Pons (tissue), 1 donor: Measurements from ENCODE around the gene HOXC10.

Experiments
- DNase-seq: peaks from one replicate; pipeline ENCODE4 v3.0.0-alpha.2; 2016; ENCODE audit warnings: low spot score

The HOXC10 gene

GRCh38 chr12:53965281-53966084, 19.5 kb upstream of the HOXC10 start:
- DNase-seq: no peak

GRCh38 chr12:53966085-53966384, 18.9 kb upstream of the HOXC10 start:
- DNase-seq: no peak

GRCh38 chr12:53966385-53967133, 18.4 kb upstream of the HOXC10 start:
- no peak for DNase-seq

GRCh38 chr12:53967421-53967925, 17.5 kb upstream of the HOXC10 start:
- no peak for DNase-seq

- no peak for DNase-seq
These were observed 16.5 kb upstream of the HOXC10 start for GRCh38 chr12:53968214-53969127.

- no peak for DNase-seq
These were observed 15.2 kb upstream of the HOXC10 start for GRCh38 chr12:53969588-53970259.

- no peak for DNase-seq
These were observed 14.5 kb upstream of the HOXC10 start for GRCh38 chr12:53970451-53970850.

GRCh38 chr12:53971129-53971528, 13.8 kb upstream of the HOXC10 start:
- DNase-seq: no peak

GRCh38 chr12:53971686-53972085, 13.3 kb upstream of the HOXC10 start:
- no peak for DNase-seq

GRCh38 chr12:53972152-53972702, 12.7 kb upstream of the HOXC10 start:
- DNase-seq: no peak

- no peak for DNase-seq
These were observed 12.2 kb upstream of the HOXC10 start, which contains the start of gene HOXC11 for GRCh38 chr12:53972722-53973235. Gene HOXC11, plus strand, starts transcription at chr12:53973126. Its CDS starts 116 bp downstream, at chr12:53973242.

GRCh38 chr12:53973236-53974042, 11.5 kb upstream of the HOXC10 start:
- no peak for DNase-seq

- DNase-seq: no peak
These were observed 10.6 kb upstream of the HOXC10 start, which contains the start of gene HOTAIR for GRCh38 chr12:53974084-53975063. Gene HOTAIR, minus strand, starts transcription at chr12:53974954.

GRCh38 chr12:53975064-53975471, 9.9 kb upstream of the HOXC10 start:
- DNase-seq: no peak

GRCh38 chr12:53975479-53976152, 9.3 kb upstream of the HOXC10 start:
- DNase-seq: no peak

GRCh38 chr12:53976172-53976822, 8.6 kb upstream of the HOXC10 start:
- DNase-seq: no peak

GRCh38 chr12:53976823-53977595, 7.9 kb upstream of the HOXC10 start:
- no peak for DNase-seq
